Measurements from ENCODE around the gene DNAJC12.
"Not testable (repeated sequence)": the region's sequence is repeated elsewhere in the genome, so short reads cannot be mapped to it uniquely, and the experiment has no call there.

DNAJC12 gene

DNA sequence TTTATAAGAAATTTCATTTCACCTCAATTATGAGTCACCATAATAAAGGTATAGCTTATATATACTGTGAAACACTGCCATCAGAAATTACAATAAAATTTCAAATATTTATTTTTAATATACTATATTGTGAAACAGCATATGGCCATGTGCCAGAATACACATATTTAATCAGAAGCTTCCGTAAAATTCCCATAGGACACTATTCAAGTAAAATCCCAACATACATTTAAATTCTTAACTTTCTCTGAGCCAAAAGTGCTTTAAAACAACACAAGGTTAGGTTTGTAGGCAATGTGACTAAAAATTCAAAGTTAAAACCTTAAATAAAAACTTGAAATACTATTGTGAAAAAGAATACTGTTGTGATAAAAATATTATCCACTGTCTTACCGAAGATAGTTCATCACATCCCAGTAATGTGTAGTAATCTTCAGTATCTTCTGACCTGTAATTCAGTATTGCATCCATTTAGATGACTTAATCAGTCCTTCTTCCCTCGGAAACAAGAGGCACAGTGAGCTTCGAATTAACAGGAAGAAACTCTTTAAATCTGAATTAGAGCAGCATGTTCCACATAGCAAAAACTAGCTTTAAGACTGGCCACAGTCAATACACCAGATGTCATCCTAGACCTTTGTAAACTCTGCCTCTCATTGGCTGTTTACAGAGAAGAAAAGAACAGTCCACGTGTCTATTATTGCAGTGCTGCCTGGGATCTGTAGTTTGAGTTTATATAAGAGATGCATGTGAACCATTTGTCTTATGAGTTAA is at the start of gene DNAJC12:
DNAJC12 (minus strand) TSS at position 648 of the 774 bp plus-strand sequence; CDS start at position 471, 177 bp downstream.
- peak; percentile 46 for DNase-seq (ENCODE audit: low spot score)

DNA sequence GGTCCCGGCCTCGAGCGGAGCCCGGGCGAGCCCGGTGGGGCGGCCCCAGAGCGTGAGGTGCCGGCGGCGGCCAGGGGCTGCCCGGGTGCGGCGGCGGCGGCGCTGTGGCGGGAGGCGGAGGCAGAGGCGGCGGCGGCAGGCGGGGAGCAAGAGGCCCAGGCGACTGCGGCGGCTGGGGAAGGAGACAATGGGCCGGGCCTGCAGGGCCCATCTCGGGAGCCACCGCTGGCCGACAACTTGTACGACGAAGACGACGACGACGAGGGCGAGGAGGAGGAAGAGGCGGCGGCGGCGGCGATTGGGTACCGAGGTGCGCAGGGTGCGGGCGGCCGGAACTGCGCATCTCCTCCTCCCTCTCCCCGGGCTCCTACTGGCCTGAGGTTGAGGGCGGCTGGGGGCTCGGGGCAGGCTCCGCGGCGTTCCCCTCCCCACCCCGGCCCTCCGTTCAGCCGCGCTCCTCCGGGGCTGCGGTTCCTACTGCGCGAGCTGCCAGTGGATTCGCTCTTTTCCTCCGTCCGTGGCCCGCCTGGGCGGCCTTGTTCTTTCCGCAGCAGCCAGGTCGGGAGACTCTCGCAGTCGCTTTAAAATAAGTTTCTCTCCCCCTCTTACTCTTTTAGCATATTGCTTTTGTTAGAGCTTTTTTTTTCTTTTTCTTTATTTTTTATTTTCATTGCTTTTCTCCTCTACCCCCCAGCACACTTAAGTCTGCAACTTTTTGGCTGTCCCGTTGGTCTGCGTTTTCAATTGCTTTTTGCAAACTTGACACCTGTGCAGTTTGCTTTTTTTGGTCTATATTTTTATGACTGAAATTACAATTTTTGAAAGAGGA is 47.1 kb upstream of the DNAJC12 start:
- peak; percentile 41 for DNase-seq (ENCODE audit: low spot score)

GRCh38 chr10:67884313-67884841 is 46.4 kb upstream of the DNAJC12 start, which contains the start of gene SIRT1:
Gene SIRT1 (plus strand): TSS chr10:67884656. CDS start chr10:67884722, 66 bp downstream.
- DNase-seq (ENCODE audit: low spot score) = peak; percentile 93

GRCh38 chr10:67883710-67884312 is 45.8 kb upstream of the DNAJC12 start:
- DNase-seq (ENCODE audit: low spot score) = no peak

DNA sequence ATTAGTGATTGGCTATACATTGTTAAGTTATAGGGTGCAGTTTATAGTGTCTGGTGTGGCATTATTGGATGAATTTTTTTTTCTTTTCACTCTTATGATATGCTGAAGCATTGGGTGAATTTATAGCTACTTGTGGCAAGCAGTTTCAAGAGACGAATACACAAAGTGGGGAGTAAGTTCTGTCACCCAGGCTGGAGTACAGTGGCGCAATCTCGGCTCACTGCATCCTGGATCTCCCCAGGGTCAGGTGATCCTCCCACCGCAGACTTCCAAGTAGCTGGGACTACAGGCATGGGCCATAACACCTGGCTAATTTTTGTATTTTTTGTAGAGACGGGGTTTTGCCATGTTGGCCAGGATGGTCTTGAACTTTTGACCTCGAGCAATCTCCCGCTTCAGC is 40.1 kb upstream of the DNAJC12 start:
- DNase-seq (ENCODE audit: low spot score) = no peak

DNA sequence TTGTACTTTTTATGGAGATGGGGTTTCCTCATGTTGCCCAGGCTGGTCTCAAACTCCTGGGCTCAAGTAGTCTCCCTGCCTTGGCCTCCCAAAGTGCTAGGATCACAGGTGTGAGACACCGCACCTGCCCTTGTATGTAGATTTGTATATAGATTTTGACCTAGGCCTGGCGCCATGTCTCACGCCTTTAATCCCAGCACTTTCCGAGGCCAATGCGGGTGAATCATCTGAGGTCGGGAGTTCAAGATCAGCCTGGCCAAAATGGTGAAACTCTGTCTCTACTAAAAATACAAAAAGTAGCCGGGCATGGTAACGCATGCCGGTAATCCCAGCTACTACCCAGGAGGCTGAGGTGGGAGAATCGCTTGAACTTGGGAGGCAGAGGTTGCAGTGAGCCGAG is 39.4 kb upstream of the DNAJC12 start:
- not testable (repeated sequence) for DNase-seq (ENCODE audit: low spot score)

DNA sequence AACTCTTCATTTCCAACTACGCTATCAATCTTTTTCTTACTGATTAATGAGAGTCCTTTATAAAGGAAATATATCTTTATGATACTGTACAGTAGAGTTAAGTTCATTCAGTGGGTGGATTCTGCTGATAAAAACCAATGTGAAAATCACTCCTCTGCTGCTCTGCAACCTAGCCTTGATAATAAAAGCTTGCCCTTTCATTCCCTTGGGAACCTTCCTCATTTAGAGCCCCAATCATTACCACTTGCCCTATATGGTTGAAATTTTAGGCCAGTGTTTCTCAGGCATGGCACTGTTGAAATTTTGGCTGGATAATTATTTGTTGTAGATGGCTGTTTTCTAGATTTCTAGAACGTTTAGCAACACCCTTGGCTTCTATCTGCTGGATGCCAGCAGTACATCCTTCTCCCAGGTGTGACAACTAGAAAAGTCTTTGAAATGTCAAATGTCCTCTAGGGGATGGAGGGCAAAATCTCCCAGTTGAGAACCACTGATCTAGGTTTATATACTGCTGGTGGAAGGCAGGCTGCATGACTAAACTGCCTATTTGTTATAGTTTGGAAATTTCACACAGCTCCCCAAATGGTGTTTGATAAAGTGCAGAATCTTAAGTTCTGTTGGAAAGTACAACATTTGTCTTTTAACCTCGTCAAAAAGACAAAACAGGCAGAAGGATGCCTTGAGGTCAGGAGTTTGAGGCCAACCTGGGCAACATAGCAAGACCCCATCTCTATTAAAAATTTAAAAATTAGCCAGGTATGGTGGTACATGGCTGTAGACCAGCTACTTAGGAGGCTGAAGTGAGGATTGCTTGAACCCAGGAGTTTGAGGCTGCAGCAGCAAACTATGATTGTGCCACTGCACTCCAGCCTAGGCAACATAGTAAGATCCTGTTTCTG is 37.6 kb upstream of the DNAJC12 start:
- DNase-seq (ENCODE audit: low spot score) = no peak

DNA sequence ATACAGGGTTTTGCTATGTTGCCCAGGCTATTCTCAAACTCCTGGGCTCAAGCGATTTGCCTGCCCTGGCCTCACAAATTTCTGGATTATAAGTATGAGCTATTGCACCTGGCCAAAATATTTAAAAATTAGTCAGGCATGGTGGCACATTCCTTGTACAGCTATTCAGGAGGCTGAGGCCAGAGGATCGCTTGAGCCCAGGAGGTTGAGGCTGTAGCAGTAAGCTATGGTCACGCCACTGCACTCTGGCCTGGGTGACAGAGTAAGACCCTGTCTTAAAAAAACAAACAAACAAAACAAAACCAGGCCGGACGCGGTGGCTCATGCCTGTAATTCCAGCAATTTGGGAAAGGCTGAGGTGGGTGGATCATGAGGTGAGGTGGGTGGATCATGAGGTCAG is 32.0 kb upstream of the DNAJC12 start:
- DNase-seq (ENCODE audit: low spot score) = no peak

GRCh38 chr10:67868132-67868531 is 30.1 kb upstream of the DNAJC12 start:
- DNase-seq (ENCODE audit: low spot score) = no peak

DNA sequence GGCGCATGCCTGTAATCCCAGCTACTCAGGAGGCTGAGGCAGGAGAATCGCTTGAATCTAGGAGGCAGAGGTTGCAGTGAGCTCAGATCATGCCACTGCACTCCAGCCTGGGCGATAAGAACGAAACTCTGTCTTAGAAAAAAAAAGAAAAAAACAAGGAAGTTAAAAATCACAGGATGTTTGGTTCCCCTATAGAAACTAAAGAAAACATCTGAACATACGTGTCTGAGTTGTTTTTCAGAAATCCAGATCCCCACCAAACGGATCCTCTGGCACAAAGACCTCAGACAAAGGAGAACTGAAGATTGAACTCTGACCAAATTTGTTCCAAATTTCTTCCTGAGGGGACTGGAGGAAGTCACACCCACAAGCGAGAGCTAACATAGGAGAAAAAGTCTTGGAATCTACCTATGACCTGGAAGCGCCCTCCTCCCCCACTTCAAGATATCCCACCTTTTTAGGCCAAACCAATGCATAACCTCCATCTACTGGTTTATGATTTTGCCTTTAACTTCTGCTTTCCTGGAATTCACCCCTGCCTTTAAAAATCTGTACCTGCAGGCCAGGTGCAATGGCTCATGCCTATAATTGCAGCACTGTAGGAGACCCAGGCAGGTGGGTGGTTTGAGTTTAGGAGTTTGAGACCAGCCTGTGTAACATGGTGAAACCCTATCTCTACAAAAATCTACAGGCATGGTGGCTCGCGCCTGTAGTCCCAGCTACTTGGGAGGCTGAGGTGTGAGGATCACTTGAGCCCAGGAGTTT is 26.8 kb upstream of the DNAJC12 start:
- no peak for DNase-seq (ENCODE audit: low spot score)

- no peak for DNase-seq (ENCODE audit: low spot score)
Observed at GRCh38 chr10:67863094-67863493, 25.1 kb upstream of the DNAJC12 start.

GRCh38 chr10:67861750-67862432 is 23.9 kb upstream of the DNAJC12 start:
- DNase-seq (ENCODE audit: low spot score) = no peak

GRCh38 chr10:67858971-67859370 is 21.0 kb upstream of the DNAJC12 start:
- DNase-seq (ENCODE audit: low spot score) = no peak

DNA sequence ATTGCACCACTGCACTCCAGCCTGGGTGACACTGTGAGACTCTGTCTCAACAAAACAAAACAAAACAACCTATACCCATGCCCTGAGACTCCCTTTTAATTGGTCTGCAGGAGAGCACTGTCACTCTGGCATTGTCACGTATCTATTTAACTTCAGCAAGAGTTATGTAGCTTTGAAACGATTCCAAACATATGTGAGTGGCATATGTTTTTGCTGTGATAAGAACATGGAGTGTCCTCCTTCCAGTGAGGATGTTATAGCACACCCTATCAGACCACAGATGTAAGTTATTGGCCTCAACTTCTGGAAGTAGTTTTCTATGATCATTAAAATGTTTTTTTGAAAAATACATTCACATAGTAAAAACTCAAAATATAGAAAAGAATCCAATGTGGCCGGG is 15.5 kb upstream of the DNAJC12 start:
- no peak for DNase-seq (ENCODE audit: low spot score)

DNA sequence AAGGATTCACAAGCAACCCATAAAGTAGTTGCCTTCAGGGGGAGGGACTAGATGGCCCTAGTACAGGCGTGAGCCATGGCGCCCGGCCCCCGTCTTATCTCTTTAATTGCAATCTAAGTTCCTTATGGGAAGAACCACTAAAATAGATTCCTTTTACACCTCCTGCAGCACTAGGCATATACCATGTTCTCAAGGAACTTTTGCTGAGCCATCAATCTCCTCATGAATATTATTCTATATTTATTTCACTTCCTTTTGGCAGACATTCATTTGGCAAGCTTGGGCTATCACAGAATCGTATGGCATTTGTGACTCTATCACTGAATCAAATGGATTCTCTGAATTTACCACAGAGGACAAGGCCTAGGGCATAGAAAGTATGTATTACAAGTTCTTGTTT is 14.8 kb upstream of the DNAJC12 start:
- no peak for DNase-seq (ENCODE audit: low spot score)

DNA sequence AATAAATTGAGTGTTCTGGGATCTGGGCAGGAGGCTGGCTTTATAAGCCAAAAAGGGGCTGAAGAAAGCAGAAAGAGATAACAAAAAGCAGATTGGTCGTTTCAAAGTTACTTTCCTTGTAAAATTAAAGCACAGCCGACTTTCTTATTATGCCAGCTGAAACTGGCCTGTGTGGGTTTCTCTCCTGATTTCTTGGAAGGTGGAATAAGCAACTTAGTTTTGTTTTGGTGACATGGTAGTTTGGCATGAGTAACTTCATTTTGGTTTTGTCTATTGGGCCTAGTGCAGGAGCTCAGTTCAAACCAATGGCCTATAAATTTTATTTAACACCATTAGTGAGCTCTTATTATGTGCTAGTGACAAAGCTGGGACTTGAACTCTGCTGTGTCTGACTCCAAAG is 13.2 kb upstream of the DNAJC12 start:
- no peak for DNase-seq (ENCODE audit: low spot score)

DNA sequence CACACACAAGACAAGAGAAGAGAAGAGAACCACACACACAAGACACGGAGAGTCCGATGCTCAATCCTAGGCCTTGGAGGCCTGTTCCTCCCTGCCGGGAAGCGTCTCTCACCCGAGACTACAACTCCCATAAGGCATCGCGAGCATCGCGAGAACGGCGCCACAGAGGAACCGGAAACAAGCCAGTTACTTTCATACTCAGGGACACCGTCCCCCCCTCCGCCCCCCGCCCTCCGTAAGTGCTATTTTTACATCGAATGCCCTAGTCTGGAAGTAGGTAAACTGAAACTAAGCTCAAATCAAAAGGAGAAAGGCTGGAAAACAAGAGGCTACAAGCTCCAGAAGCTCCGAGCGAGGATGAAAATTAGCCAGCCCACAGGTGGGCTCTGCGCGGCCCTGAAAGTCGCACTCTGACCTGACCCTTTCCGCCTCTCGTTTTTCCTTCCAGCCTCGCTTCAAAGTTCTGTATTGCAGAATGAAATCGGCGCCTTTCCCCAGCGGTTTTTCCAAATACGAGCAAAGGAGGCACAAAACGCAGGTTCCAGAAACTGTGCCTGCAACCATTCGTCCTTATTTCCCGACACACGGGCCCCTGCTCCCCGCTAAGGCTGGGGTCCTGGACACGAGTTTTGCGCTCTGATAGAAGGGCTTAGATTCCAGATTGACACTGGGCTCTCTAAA is 11.5 kb upstream of the DNAJC12 start:
- peak; percentile 90 for DNase-seq (ENCODE audit: low spot score)

DNA sequence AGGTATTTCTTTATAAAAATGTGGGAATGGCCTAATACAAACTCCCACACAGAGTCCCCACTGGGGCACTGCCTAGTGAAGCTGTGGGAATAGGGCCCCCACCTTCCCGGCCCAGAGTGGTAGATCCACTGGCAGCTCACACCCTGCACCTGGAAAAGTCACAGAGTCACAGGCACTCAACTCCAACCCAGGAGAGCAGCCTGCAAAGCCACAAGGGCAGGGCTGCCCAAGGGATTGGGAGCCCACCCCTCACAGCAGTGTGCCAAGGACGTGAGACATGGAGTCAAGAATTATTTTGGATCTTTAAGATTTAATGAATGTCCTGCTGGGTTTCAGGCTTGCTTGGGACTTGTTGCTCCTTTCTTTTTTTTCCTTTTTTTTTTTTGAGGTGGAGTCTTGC is 5.3 kb upstream of the DNAJC12 start:
- no peak for DNase-seq (ENCODE audit: low spot score)

DNA sequence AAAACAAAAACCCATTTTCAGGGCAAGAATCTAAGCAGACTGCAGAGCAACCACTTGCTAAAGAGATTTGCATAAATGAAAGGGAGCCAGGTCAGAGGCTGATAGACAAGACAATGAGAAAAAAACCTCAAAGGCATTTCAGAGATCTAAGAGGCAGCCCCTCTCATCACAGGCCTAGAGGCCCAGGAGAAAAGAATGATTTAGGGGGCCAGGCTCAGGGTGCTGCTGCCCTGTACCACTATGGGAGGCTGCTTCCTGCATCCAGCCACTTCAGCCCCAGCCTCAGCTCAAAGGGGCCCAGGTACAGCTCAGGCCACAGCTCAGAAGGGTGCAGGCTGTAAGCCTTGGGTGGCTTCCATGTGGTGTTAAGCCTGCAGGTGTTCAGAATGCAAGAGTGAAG is 3.7 kb upstream of the DNAJC12 start:
- DNase-seq (ENCODE audit: low spot score) = no peak

GRCh38 chr10:67839951-67840350 is 2.0 kb upstream of the DNAJC12 start:
- DNase-seq (ENCODE audit: low spot score) = no peak
